Measurements from ENCODE around the gene MYOT.

GRCh38 chr5:137901011-137901817 lies 33.6 kb downstream of the MYOT start:
- TF ChIP-seq EZH2 (IDR thresholded peaks at IDR 0.05; ENCODE audit: low read depth) (no peak), CTCF (conservative IDR thresholded peaks at IDR 0.05) (no peak)
